HEK293 (cell line): Measurements from ENCODE around the gene TARBP1.

ENCODE experiments used
- CTCF ChIA-PET: fragments of 350-600 bp; formaldehyde crosslinking; extraction: SDS; loops from one replicate; lab custom pipeline; 2021; ENCODE audit warnings: antibody characterized with exemption; lab: Yijun Ruan, JAX
- POLR2A ChIA-PET: fragments of 300-600 bp; formaldehyde crosslinking; extraction: SDS; loops from one replicate; lab custom pipeline; 2020; ENCODE audit warnings: antibody characterized with exemption, inconsistent platforms; lab: Yijun Ruan, JAX
- H3K27ac ChIP-seq: fragments of 200-500 bp; sonication (Bioruptor generic); 2 replicates; pipeline ENCODE4 v1.5.1; 2014; ENCODE audit warnings: low read depth, low read length, control low read depth, inconsistent platforms; ENCODE audit errors: extremely low read depth
- H3K36me3 ChIP-seq, 2 experiments: fragments of 200-500 bp in 1 of 2; sonication (Bioruptor generic) in 1 of 2; 1 replicate in 1 of 2; 2 replicates in 1 of 2; pipeline ENCODE4 v1.5.1; 2014 to 2017; ENCODE audit warnings: inconsistent platforms in 2 of 2, low read length in 2 of 2; ENCODE audit not compliant: control insufficient read depth in 2 of 2, insufficient read depth in 1 of 2
- H3K4me1 ChIP-seq: fragments of 200-500 bp; sonication (Bioruptor generic); 2 replicates; pipeline ENCODE4 v1.5.1; 2014; ENCODE audit warnings: mild to moderate bottlenecking, low read length, inconsistent platforms; ENCODE audit not compliant: control insufficient read depth, insufficient read depth
- H3K4me3 ChIP-seq: 2 replicates; pipeline ENCODE4 v1.5.1; 2011; ENCODE audit warnings: low read depth, mild to moderate bottlenecking, control low read depth, low read length, moderate library complexity
- H3K9me3 ChIP-seq: fragments of 200-500 bp; sonication (Bioruptor generic); 2 replicates; pipeline ENCODE4 v1.5.1; 2014; ENCODE audit warnings: low read depth, low read length, inconsistent platforms; ENCODE audit not compliant: control insufficient read depth, insufficient read depth
- GLIS1 ChIP-seq: fragments of 450-650 bp; formaldehyde crosslinking; IDR thresholded peaks from 2 replicates; pipeline ENCODE4 v1.5.1; 2016; ENCODE audit warnings: missing biosample characterization, missing genetic modification characterization
- HOXD13 ChIP-seq: sonication (generic); formaldehyde crosslinking; IDR thresholded peaks from 2 replicates; pipeline ENCODE4 v1.8.0; 2022; ENCODE audit warnings: missing genetic modification reagents, borderline replicate concordance
- MZF1 ChIP-seq: fragments of 450-650 bp; formaldehyde crosslinking; IDR thresholded peaks from 2 replicates; pipeline ENCODE4 v1.5.1; 2017; ENCODE audit warnings: missing biosample characterization, missing genetic modification characterization, borderline replicate concordance
- TRIM28 ChIP-seq: IDR thresholded peaks from 2 replicates; pipeline ENCODE4 v1.6.1; 2011; ENCODE audit warnings: low read length, control low read depth, borderline replicate concordance
- WT1 ChIP-seq: fragments of 450-650 bp; formaldehyde crosslinking; IDR thresholded peaks from 2 replicates; pipeline ENCODE4 v1.5.1; 2016; ENCODE audit warnings: missing biosample characterization, missing genetic modification characterization
- ZBTB1 ChIP-seq: fragments of 450-650 bp; formaldehyde crosslinking; IDR thresholded peaks from 2 replicates; pipeline ENCODE4 v1.5.1; 2016; ENCODE audit warnings: missing biosample characterization, missing genetic modification characterization
- ZBTB20 ChIP-seq: fragments of 450-650 bp; formaldehyde crosslinking; IDR thresholded peaks from 2 replicates; pipeline ENCODE4 v1.5.1; 2016; ENCODE audit warnings: missing biosample characterization, missing genetic modification characterization
- ZNF10 ChIP-seq: fragments of 450-650 bp; formaldehyde crosslinking; IDR thresholded peaks from 2 replicates; pipeline ENCODE4 v1.5.1; 2017; ENCODE audit warnings: missing biosample characterization, missing genetic modification characterization
- ZNF146 ChIP-seq: fragments of 450-650 bp; formaldehyde crosslinking; IDR thresholded peaks from 2 replicates; pipeline ENCODE4 v1.5.1; 2016; ENCODE audit warnings: missing biosample characterization, missing genetic modification characterization
- ZNF155 ChIP-seq: fragments of 450-650 bp; formaldehyde crosslinking; IDR thresholded peaks from 2 replicates; pipeline ENCODE4 v1.5.1; 2016; ENCODE audit warnings: missing biosample characterization, missing genetic modification characterization
- ZNF2 ChIP-seq: fragments of 450-650 bp; formaldehyde crosslinking; IDR thresholded peaks from 2 replicates; pipeline ENCODE4 v1.5.1; 2016; ENCODE audit warnings: missing biosample characterization, missing genetic modification characterization
- ZNF202 ChIP-seq: fragments of 450-650 bp; formaldehyde crosslinking; IDR thresholded peaks from 2 replicates; pipeline ENCODE4 v1.5.1; 2016; ENCODE audit warnings: missing biosample characterization, missing genetic modification characterization, borderline replicate concordance
- ZNF558 ChIP-seq: fragments of 450-650 bp; formaldehyde crosslinking; IDR thresholded peaks from 2 replicates; pipeline ENCODE4 v1.5.1; 2016; ENCODE audit warnings: missing biosample characterization, missing genetic modification characterization
- ZNF596 ChIP-seq: fragments of 450-650 bp; IDR thresholded peaks from 2 replicates; pipeline ENCODE4 v1.5.0; 2018; ENCODE audit warnings: missing biosample characterization, mild to moderate bottlenecking, missing genetic modification characterization, moderate library complexity
- ZNF610 ChIP-seq: fragments of 450-650 bp; formaldehyde crosslinking; IDR thresholded peaks from 2 replicates; pipeline ENCODE4 v1.5.1; 2016; ENCODE audit warnings: missing biosample characterization, missing genetic modification characterization, borderline replicate concordance
- ZNF670 ChIP-seq: fragments of 450-650 bp; formaldehyde crosslinking; IDR thresholded peaks from 2 replicates; pipeline ENCODE4 v1.5.1; 2016; ENCODE audit warnings: missing biosample characterization, missing genetic modification characterization, low read depth
- ZNF76 ChIP-seq: fragments of 450-650 bp; formaldehyde crosslinking; IDR thresholded peaks from 2 replicates; pipeline ENCODE4; 2016; ENCODE audit warnings: low read depth, missing biosample characterization, missing genetic modification characterization, borderline replicate concordance
- ZNF843 ChIP-seq: fragments of 450-650 bp; formaldehyde crosslinking; IDR thresholded peaks from 2 replicates; pipeline ENCODE4 v1.5.1; 2016; ENCODE audit warnings: missing biosample characterization, missing genetic modification characterization
- TF ChIP-seq, protein P1 (sequence below): fragments of 450-650 bp; formaldehyde crosslinking; IDR thresholded peaks from 2 replicates; pipeline ENCODE4 v1.5.1; 2016; ENCODE audit warnings: missing biosample characterization, missing genetic modification characterization
- TF ChIP-seq, protein P2 (sequence below): fragments of 450-650 bp; formaldehyde crosslinking; IDR thresholded peaks from 2 replicates; pipeline ENCODE4 v1.5.1; 2017; ENCODE audit warnings: missing biosample characterization, missing genetic modification characterization
- TF ChIP-seq, protein P3 (sequence below): fragments of 450-650 bp; IDR thresholded peaks from 2 replicates; pipeline ENCODE4 v1.5.1; 2018; ENCODE audit warnings: missing biosample characterization, mild to moderate bottlenecking, missing genetic modification characterization
- TF ChIP-seq, protein P4 (sequence below): fragments of 450-650 bp; formaldehyde crosslinking; IDR thresholded peaks from 2 replicates; pipeline ENCODE4 v1.5.1; 2016; ENCODE audit warnings: missing biosample characterization, missing genetic modification characterization

TARBP1 gene

DNA sequence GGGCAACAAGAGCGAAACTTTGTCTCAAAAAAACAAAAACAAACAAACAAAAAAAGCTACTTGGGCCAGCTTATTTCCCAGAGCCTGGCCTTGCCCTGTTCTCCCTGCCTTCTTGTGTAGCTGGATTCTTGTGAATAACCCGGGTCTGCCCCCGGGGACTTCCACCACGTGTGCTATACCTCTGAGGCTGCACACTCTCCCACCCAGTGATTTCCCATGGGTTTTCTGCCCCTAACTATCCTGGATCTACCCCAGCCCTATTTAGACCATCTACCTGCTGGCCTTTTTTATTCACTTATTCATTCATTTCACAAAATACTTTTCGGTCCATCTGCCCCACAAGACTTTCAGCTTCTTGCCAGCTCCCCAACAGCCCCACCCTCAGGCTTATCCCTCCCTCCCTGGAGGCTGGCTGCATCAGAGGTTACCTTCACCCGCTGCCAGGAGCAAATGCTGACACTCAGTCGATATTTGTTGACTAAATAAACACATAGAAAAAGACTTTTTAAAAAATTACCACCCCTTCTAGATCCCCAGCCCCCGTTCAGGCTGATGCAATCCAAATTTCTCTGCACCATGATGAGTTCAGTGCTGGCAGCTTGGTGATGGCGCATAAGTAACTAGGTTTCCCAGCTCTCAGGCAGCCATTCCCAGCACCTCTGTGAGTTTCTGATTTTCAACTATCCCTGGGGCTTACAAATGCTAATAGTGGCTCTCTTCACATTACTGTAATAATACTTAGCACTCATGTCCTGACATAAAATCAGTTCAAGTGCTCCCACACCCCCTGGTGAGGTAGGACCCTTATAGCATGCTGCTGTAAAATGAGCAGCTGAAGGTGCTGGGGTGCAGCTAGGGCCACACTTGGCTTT lies 30.7 kb upstream of the TARBP1 start (continued):
- TF ChIP-seq, protein P1, sequence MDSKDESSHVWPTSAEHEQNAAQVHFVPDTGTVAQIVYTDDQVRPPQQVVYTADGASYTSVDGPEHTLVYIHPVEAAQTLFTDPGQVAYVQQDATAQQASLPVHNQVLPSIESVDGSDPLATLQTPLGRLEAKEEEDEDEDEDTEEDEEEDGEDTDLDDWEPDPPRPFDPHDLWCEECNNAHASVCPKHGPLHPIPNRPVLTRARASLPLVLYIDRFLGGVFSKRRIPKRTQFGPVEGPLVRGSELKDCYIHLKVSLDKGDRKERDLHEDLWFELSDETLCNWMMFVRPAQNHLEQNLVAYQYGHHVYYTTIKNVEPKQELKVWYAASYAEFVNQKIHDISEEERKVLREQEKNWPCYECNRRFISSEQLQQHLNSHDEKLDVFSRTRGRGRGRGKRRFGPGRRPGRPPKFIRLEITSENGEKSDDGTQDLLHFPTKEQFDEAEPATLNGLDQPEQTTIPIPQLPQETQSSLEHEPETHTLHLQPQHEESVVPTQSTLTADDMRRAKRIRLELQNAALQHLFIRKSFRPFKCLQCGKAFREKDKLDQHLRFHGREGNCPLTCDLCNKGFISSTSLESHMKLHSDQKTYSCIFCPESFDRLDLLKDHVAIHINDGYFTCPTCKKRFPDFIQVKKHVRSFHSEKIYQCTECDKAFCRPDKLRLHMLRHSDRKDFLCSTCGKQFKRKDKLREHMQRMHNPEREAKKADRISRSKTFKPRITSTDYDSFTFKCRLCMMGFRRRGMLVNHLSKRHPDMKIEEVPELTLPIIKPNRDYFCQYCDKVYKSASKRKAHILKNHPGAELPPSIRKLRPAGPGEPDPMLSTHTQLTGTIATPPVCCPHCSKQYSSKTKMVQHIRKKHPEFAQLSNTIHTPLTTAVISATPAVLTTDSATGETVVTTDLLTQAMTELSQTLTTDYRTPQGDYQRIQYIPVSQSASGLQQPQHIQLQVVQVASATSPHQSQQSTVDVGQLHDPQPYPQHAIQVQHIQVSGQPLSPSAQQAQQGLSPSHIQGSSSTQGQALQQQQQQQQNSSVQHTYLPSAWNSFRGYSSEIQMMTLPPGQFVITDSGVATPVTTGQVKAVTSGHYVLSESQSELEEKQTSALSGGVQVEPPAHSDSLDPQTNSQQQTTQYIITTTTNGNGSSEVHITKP (tag by site-specific recombination), result peak; percentile 59
- no peak for TF ChIP-seq ZNF843 (tag by site-specific recombination)
- 0 out of 2 replicates have a peak, but pooled peaks have one; percentile 36 for TF ChIP-seq ZBTB20 (tag by site-specific recombination)
- TF ChIP-seq ZNF558 (tag by site-specific recombination), result peak; percentile 56; the same call in 1 of the 2 replicates
- TF ChIP-seq, protein P2, sequence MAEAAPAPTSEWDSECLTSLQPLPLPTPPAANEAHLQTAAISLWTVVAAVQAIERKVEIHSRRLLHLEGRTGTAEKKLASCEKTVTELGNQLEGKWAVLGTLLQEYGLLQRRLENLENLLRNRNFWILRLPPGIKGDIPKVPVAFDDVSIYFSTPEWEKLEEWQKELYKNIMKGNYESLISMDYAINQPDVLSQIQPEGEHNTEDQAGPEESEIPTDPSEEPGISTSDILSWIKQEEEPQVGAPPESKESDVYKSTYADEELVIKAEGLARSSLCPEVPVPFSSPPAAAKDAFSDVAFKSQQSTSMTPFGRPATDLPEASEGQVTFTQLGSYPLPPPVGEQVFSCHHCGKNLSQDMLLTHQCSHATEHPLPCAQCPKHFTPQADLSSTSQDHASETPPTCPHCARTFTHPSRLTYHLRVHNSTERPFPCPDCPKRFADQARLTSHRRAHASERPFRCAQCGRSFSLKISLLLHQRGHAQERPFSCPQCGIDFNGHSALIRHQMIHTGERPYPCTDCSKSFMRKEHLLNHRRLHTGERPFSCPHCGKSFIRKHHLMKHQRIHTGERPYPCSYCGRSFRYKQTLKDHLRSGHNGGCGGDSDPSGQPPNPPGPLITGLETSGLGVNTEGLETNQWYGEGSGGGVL (tag by site-specific recombination), result peak; percentile 47; the same call in 1 of the 2 replicates
- TF ChIP-seq MZF1 (tag by site-specific recombination), result peak; percentile 72
- peak; percentile 15; the same call in 1 of the 2 replicates for TF ChIP-seq GLIS1 (tag by site-specific recombination)
- TF ChIP-seq, protein P3, sequence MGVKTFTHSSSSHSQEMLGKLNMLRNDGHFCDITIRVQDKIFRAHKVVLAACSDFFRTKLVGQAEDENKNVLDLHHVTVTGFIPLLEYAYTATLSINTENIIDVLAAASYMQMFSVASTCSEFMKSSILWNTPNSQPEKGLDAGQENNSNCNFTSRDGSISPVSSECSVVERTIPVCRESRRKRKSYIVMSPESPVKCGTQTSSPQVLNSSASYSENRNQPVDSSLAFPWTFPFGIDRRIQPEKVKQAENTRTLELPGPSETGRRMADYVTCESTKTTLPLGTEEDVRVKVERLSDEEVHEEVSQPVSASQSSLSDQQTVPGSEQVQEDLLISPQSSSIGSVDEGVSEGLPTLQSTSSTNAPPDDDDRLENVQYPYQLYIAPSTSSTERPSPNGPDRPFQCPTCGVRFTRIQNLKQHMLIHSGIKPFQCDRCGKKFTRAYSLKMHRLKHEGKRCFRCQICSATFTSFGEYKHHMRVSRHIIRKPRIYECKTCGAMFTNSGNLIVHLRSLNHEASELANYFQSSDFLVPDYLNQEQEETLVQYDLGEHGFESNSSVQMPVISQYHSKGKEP, result peak; percentile 49
- TF ChIP-seq ZNF10 (tag by site-specific recombination), result peak; percentile 88; the same call in 1 of the 2 replicates
- no peak for TF ChIP-seq ZNF146 (tag by site-specific recombination)

DNA sequence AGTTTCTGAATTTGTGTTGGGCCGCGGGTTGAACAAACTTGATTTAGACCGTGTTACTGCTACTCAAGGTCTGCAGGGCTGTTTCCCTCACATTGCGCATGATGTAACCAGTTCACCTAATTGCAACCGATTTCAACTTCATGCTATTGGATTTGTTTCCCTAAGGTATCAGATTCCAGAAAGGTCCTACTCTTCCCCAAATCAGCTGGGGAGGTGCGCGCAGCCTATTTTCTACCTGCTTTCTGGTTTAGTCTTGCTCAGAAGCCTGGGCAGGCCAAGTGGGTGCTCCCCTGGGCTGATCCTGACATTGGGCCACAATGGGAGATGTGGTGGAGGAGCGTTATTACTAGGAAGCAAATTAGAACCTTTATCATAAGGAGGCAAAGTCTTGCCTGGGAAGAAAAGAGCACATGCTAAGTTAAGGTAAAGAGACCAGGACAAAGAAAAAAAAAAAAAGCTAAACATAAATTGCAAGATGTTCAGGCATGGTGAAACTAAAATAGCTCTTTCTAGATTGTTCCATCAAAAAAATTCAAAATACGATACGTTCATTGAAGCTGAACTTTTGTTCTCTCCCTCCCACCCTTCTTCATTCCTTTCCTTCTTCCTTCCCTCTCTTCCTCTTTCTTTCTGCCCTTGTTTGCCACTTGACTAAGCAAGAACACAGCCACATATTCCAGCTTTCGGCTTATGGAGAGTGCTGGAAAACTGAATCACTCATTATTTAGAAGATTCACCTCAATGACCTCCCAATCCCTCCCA lies 28.8 kb upstream of the TARBP1 start:
- ChIA-PET CTCF (interaction anchor here (0.6 to 5.5 kb wide), 8 partner anchors 9 to 1150 kb away, joined by 3 to 39 read pairs (median 4); no protein-coding TSS in a partner anchor), POLR2A (interaction anchor here (1.6 kb wide), 1 partner anchor 93 kb away, joined by 4 read pairs; no protein-coding TSS in a partner anchor)
- Histone ChIP-seq H3K4me3 (no peak overlapping the region), H3K4me1 (0 out of 2 replicates have a peak, but pooled peaks cover 5% of the 10 kb centered on the region), H3K9me3 (no peaks in the 10 kb centered on the region), H3K27ac (peak overlapping the region; percentile 37; the same call in 1 of the 2 replicates), H3K36me3 (no peaks in the 10 kb centered on the region)
- no peak for TF ChIP-seq ZNF2 (tag by site-specific recombination)
- TF ChIP-seq ZBTB1 (tag by site-specific recombination), result no peak
- TF ChIP-seq ZNF610 (tag by site-specific recombination), result no peak; the same call in 1 of the 2 replicates
- TF ChIP-seq ZNF155 (tag by site-specific recombination), result no peak
- no peak for TF ChIP-seq ZNF202 (tag by site-specific recombination)
- no peak for TF ChIP-seq TRIM28
- TF ChIP-seq ZNF843 (tag by site-specific recombination), result no peak
- no peak for TF ChIP-seq HOXD13 (CRISPR knock-in tag)
- TF ChIP-seq ZNF76 (tag by site-specific recombination), result no peak
- TF ChIP-seq ZNF670 (tag by site-specific recombination), result 0 out of 2 replicates have a peak, but pooled peaks have one; percentile 43
- TF ChIP-seq, protein P4, sequence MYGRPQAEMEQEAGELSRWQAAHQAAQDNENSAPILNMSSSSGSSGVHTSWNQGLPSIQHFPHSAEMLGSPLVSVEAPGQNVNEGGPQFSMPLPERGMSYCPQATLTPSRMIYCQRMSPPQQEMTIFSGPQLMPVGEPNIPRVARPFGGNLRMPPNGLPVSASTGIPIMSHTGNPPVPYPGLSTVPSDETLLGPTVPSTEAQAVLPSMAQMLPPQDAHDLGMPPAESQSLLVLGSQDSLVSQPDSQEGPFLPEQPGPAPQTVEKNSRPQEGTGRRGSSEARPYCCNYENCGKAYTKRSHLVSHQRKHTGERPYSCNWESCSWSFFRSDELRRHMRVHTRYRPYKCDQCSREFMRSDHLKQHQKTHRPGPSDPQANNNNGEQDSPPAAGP (tag by site-specific recombination), result no peak
- TF ChIP-seq WT1 (tag by site-specific recombination), result no peak
- TF ChIP-seq ZNF596 (tag by site-specific recombination), result no peak
